GM18505 (cell line): ENCODE results near the gene NID1.
"Not testable (repeated sequence)": the region's sequence is repeated elsewhere in the genome, so short reads cannot be mapped to it uniquely, and the experiment has no call there.

ENCODE experiments used
- ATAC-seq: cut with Tn5 transposase; IDR thresholded peaks from one replicate; pipeline ENCODE4 v1.9.1; 2021; ENCODE audit not compliant: unreplicated experiment
- POLR2A ChIP-seq: IDR thresholded peaks from 4 replicates; pipeline ENCODE4 v1.6.1; 2011; ENCODE audit warnings: borderline replicate concordance; ENCODE audit not compliant: insufficient read depth, insufficient read length; ENCODE audit errors: extremely low read depth

NID1 gene

GRCh38 chr1:235928197-235928596 is 136.7 kb downstream of the NID1 start:
- no peak for ATAC-seq
- no peak for TF ChIP-seq POLR2A

GRCh38 chr1:235927551-235927950 is 137.3 kb downstream of the NID1 start:
- ATAC-seq, result not testable (repeated sequence)
